GM21528 (cell line): ENCODE data around the gene PTGIR.

ENCODE experiments used
- ATAC-seq: cut with Tn5 transposase; IDR thresholded peaks from one replicate; pipeline ENCODE4 v1.9.1; 2021; ENCODE audit warnings: mild to moderate bottlenecking, moderate library complexity; ENCODE audit not compliant: unreplicated experiment, low FRiP score

PTGIR gene

GRCh38 chr19:46624958-46625661 is at the start of gene PTGIR:
Gene PTGIR (minus strand): TSS chr19:46625089. CDS start chr19:46624225, 864 bp downstream.
- ATAC-seq = no peak

DNA sequence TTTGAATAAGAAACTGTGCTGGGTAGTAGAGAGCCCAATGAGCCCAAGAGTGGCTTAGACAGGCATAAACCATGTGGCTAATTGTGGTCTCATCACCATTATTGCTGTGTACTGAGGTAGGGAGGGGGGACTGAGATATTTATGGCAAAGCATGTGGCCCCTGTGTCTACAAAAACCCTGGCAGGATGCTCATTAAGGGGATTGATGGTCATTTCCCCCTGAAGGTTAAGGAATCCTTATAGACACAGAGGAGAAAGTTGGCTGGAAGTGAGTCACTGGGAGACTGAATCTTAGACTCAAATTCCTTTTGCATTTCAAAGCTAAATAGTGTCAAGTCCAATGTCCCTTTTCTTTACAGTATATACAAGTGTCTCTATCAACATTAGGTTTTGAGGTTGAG is 45.9 kb upstream of the PTGIR start:
- ATAC-seq = no peak

DNA sequence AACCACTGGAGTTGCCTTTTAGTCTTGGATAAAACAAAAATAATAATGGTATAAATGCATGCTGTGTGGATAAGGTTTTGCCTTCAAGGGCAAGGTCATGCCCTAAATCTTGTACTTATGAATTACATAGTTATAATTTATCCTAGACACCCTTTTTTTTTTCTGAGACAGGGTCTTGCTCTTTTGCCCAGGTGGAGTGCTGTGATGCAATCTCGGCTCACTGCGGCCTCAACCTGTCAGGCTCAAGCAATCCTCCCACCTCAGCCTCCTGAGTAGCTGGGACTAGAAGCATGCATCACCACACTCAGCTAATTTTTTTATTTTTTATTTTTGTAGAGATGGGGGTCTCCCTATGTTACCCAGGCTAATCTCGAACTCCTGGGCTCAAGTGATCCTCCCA is 43.8 kb upstream of the PTGIR start:
- no peak for ATAC-seq

DNA sequence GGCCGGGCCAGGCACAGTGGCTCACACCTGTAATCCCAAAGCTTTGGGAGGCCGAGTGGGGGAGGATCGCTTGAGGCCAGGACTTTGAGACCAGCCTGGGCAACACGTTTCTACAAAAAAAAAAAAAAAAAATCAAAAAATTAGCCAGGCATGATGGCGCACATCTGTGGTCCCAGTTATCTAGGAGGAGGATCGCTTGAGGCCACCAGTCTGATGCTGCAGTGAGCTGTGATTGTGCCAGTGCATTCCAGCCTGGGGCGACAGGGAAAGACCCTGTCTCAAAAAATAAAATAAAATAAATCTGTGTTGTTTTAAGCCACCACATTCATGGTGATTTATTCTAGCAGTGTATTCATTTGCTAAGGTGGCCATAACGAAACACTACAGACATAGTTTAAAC is 40.2 kb upstream of the PTGIR start:
- ATAC-seq = no peak

GRCh38 chr19:46661735-46662592 is 37.1 kb upstream of the PTGIR start:
- ATAC-seq = no peak

DNA sequence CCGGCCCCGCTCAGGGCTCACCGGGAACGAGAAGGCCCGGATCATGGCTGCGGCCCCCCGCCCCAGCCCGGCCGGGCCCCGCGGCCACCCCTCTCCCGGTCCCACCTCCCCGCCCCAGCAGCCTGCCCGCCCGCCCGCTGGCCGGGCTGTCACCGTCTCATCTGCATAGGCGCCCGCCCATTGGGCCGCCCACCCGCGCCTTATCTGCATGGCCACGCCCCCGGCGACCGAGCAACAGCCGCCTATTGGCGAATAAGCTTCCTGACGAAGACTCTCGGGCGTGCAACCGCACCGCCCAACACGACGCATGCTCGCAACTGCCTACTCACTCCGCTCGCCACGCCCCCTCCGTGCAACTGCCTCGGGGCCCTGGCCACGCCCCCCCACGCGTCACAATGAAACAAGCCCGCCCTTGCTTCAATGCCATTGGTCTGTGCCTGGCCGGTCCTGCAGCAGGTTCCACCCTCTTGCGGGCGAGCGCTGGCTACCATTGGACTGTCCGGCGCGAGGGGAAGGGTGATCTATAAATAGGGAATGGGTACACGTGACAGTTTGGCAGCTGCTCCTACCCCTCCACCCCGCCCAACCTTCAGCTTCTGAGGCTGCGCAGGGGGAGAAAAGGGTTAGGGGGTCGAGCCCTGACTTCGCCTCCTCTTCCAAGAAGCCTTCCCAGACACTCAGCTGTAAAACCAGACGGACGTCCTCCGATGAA is 36.3 kb upstream of the PTGIR start, which contains the start of gene DACT3:
Gene DACT3, minus strand, starts transcription at position 163 of the 712 bp plus-strand sequence. Its CDS starts 118 bp downstream, at position 45.
- peak; percentile 89 for ATAC-seq

- peak; percentile 4 for ATAC-seq
Measured at GRCh38 chr19:46660551-46661019, 35.7 kb upstream of the PTGIR start.

- no peak for ATAC-seq
Measured at GRCh38 chr19:46660008-46660517, 35.2 kb upstream of the PTGIR start.

DNA sequence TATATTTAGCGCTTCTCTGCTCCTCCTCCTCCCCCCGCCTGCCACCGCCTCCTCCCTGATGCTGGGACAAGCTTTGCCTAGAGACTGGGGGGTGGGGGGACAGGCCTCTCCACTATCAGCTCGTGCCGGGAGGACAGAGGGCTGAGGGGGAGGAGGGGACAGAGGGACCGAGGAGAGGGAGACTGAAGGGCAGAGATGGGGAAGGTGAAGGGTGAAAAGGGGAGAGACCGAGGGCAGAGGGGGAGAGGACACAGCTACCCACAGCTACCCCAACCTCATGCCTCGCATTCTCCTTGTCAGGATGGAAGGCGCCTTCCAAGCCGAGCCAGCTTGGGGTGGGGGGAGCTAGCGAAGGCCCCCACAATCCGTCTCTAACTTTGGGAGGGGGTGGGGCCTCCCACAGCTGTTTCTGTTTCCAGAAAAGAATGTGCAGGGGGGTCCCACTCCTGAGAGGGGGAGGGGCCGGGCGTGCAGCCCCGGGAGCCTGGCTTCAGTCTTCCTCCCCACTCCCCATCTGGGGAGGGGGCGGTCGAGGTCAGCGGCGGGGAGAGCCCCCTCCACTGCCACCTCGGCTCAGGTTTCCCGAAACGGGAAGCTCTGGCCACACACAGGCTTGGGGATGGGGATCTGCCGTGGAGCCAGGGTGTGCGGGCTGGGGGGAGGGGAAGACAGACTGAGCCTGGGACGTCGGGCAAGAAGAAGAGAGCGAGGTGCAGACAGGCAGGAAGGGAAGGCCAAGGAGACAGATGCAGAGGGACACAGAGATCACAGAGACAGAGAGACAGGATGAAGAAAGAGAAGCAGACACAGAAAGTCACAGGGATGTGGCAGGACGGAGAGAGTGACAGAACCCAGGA is 34.5 kb upstream of the PTGIR start:
- no peak for ATAC-seq

- ATAC-seq = no peak
Measured at GRCh38 chr19:46656541-46656940, 31.7 kb upstream of the PTGIR start.

DNA sequence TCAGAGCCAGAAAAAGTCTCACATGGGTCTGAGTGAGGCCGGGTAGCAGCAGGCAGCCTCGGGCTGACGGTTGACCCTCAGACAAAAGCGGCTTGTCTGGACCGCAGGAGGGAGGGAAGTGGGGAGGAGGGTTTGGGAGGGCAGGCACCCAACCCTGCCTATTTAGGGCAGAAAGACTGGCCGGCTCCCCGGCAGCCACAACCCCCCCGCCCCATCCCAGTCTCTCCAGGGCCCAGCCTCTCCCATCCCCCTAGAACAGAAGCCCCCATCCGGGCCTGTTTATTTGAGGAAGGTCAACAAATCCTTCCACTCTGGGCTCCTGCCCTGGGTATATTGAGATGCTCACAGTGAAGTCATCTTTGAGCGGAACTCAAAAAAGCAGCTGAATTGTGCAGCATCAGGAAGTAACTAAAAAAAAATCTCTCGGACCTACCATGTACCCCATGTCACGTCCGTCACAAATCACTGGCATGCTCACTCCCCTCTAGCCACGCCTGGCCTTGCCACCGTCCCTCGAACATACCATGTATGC is 29.8 kb upstream of the PTGIR start:
- no peak for ATAC-seq

DNA sequence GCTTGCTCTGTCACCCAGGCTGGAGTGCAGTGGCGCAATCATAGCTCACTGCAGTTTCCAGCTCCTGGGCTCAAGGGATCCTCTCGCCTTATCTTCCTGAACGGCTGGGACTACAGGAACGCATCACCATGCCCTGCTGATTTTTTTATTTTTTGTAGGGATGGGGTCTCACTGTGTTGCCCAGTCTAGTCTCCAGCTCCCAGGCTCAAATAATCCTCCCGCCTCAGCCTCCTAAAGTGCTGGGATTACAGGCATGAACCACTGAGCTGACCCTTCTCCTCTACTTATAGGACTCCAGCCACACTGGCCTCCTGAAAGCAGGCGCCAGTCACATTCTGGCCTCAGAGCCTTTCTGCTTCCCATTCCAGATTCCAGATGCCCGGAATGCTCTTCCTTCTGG is 25.6 kb upstream of the PTGIR start:
- ATAC-seq = no peak

DNA sequence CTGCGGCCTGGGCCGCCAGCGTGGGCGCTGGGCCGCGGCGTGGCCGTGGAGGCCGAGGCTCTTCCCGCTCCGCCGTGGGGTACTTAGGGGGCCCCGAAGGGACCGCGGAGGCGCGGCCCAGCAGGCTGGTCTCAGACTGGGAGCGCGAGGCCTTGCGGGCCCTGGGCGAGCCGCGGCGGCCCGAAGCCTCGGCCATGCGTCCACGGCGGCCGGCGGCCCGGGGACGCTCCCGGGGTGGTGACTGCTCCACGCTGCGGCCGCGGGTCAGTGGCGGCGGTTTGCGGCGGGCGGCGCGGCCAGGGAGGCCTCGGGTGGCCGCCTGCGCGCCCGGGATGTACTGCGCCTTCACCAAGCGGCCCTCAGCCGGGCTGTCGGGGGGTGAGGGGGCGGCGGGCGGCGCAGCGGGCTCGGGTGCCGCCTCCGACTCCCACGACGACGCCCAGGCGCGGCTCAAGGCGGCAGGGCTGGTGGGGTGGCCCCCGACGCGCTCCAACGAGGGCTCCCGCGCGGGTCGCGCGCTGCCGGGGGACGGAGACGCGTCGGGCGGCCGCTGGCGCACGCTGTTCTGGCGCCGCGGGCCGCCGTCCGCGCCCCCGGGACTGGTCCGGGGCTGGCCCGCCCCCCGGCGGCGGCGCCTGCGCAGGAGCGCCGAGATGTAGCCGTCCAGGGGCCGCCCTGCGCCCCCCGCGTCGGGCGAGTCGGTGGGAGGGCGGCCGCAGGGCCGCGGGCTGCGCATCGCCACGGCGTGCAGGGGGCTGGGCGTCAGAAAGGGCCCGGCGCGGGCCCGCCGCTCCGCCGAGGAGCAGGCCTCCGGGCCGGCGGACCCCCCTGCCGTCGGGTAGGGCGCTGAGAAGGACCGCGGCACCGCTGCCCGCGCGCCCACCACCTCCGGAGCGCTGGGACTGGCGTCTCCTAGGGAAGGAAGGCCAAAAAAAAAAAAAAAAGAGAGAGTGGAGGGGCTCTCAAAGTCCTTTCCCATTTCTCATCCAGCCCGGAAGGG is 24.4 kb upstream of the PTGIR start:
- ATAC-seq = no peak

- ATAC-seq = no peak
Measured at GRCh38 chr19:46648060-46648960, 23.4 kb upstream of the PTGIR start.

GRCh38 chr19:46646402-46646801 is 21.5 kb upstream of the PTGIR start:
- ATAC-seq = no peak

DNA sequence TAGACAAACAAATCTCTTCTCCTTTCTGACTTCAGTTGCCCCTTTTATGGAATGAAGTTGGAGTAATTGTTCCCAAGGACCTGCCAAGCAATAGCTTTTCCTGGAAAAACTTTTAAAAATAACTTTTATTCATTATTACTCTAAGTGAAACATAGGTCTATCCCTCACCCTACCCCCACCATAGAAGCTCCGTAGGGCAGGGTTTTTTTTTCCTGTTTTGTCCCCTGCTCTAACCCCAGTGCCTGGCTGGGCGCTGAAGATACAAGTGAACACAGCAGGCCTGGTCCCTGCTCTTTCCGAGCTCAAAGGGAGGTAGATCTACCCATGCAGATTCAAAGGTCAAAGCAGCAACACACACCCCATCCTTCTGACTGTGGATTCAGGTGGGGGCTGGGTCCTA is 19.8 kb upstream of the PTGIR start:
- ATAC-seq = no peak

DNA sequence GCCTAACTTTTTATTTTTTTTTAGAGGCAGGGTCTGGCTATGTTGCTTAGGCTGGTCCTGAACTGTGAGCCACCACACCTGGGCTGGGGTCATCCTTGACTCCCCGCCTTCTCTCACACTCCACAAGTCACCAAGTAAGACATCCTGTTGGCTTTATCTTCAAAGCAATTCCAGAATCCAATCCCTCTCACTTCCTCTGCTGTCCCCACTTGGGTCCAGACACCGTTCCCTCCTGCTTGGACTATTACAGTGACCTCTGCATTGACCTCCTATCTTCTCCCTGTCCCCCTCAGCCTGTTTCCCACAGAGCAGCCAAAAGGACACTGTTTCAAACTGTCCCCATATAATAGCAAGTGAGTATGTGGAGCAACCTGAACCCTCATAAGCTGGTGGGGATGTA is 15.8 kb upstream of the PTGIR start:
- no peak for ATAC-seq
